Spleen (tissue), 7 donors: Measurements from ENCODE around the gene UBR4.

Source experiments
- CTCF ChIP-seq, 11 experiments: fragments of 200-600 bp in 7 of 11; fragments of 450-650 bp in 4 of 11; sonication (generic) in 4 of 11; IDR thresholded peaks in 8 of 11; conservative IDR thresholded peaks in 3 of 11; 1 replicate in 7 of 11; 2 replicates in 4 of 11; pipeline versions ENCODE4 v1.4.0 to v1.8.0; 2016 to 2021; ENCODE audit warnings: antibody characterized with exemption in 11 of 11, inconsistent platforms in 4 of 11, mild to moderate bottlenecking in 1 of 11
- POLR2A ChIP-seq, 3 donors: fragments of 450-650 bp; IDR thresholded peaks; one replicate each; pipeline ENCODE4 v1.5.1; 2017; ENCODE audit warnings: antibody characterized with exemption in 3 of 3, mild to moderate bottlenecking in 1 of 3
- POLR2AphosphoS5 ChIP-seq, 3 donors: sonication (generic); formaldehyde crosslinking; IDR thresholded peaks; one replicate each; pipeline ENCODE4 v1.5.1; 2017; ENCODE audit warnings: antibody characterized with exemption in 3 of 3
- donor health status: DM: no; HTN: no; CAD: no; lungs with moderate emphysema.
- donor health status: DM: no; HTN: no; CAD: no.
- donor health status: DM: no; HTN: no; CAD: no.

GRCh38 chr1:19240673-19241538, 30.8 kb upstream of the UBR4 start:
- TF ChIP-seq CTCF (IDR thresholded peaks at IDR 0.05 in 8 of 11, conservative IDR thresholded peaks at IDR 0.05 in 3 of 11) (peak; percentile 86 to 97 (median 94)), POLR2A (IDR thresholded peaks at IDR 0.05) (no peak), POLR2AphosphoS5 (IDR thresholded peaks at IDR 0.05) (peak in 2 of 3 donors; percentile 30 to 57)
